Fibroblast of lung (primary cell): Measurements from ENCODE around the gene SPTLC1. TPM values are rescaled to one million over a fixed set of nuclear protein-coding genes. Genes with fewer than 3 reads are reported as not detected.
"Not testable (repeated sequence)": the region's sequence is repeated elsewhere in the genome, so short reads cannot be mapped to it uniquely, and the experiment has no call there.

ENCODE experiments used
- DNase-seq, 2 donors: peaks; one replicate each; pipeline versions ENCODE4 v3.0.0 to v3.0.0-alpha.2; 2010; ENCODE audit warnings: low read depth in 2 of 2
- H2AFZ ChIP-seq: 2 replicates; pipeline ENCODE4 v1.5.1; 2012; ENCODE audit warnings: low read length, control low read depth, inconsistent platforms
- H3K27ac ChIP-seq: 2 replicates; pipeline ENCODE4 v1.5.1; 2011; ENCODE audit warnings: low read length, control low read depth; ENCODE audit not compliant: insufficient read depth
- H3K27me3 ChIP-seq: 2 replicates; pipeline ENCODE4 v1.5.1; 2011; ENCODE audit warnings: mild to moderate bottlenecking, low read length; ENCODE audit not compliant: control insufficient read depth, insufficient read depth
- H3K36me3 ChIP-seq: 2 replicates; pipeline ENCODE4 v1.5.1; 2011; ENCODE audit warnings: low read length; ENCODE audit not compliant: control insufficient read depth, insufficient read depth
- H3K4me1 ChIP-seq: 2 replicates; pipeline ENCODE4 v1.5.1; 2011; ENCODE audit warnings: low read length; ENCODE audit not compliant: control insufficient read depth, insufficient read depth; ENCODE audit errors: extremely low read depth
- H3K4me2 ChIP-seq: 2 replicates; pipeline ENCODE4 v1.5.1; 2011; ENCODE audit warnings: low read length, control low read depth; ENCODE audit not compliant: insufficient read depth; ENCODE audit errors: extremely low read depth
- H3K4me3 ChIP-seq, 4 experiments: fragments of 200-600 bp in 1 of 4; sonication (generic) in 1 of 4; replicated peaks in 1 of 4; 2 replicates each; pipeline ENCODE4 v1.5.1; 2011 to 2016; ENCODE audit warnings: low read length in 4 of 4, low read depth in 3 of 4, mild to moderate bottlenecking in 3 of 4, control low read depth in 2 of 4, inconsistent platforms in 1 of 4, mixed read lengths in 1 of 4; ENCODE audit not compliant: insufficient read depth in 1 of 4; ENCODE audit errors: control extremely low read depth in 1 of 4
- H3K79me2 ChIP-seq: 2 replicates; pipeline ENCODE4 v1.5.1; 2012; ENCODE audit warnings: mild to moderate bottlenecking, low read length, inconsistent platforms; ENCODE audit not compliant: control insufficient read depth, insufficient read depth
- H3K9ac ChIP-seq: 2 replicates; pipeline ENCODE4 v1.5.1; 2011; ENCODE audit warnings: mild to moderate bottlenecking, low read length, control low read depth; ENCODE audit not compliant: insufficient read depth
- H3K9me3 ChIP-seq: 2 replicates; pipeline ENCODE4 v1.5.1; 2012; ENCODE audit warnings: low read depth, low read length; ENCODE audit not compliant: control insufficient read depth, insufficient read depth
- H4K20me1 ChIP-seq: 2 replicates; pipeline ENCODE4 v1.5.1; 2011; ENCODE audit warnings: low read length; ENCODE audit not compliant: control insufficient read depth, insufficient read depth; ENCODE audit errors: extremely low read depth
- EZH2 ChIP-seq: IDR thresholded peaks from 2 replicates; pipeline ENCODE4 v1.5.1; 2012; ENCODE audit warnings: low read length, control low read depth, mild to moderate bottlenecking; ENCODE audit errors: missing control alignments
- polyA plus RNA-seq, 2 donors: library from polyadenylated mRNA; depleted of rRNA in 1 of 2; stranded (reverse) in 1 of 2; unstranded in 1 of 2; fragments of >200 nt; gene quantifications; 2 replicates each; pipeline ENCODE4 v1.2.1, GENCODE V29; 2011 to 2012; ENCODE audit warnings: missing spikeins in 1 of 2
- total RNA-seq: library from RNA; depleted of rRNA; stranded (reverse); fragments of >200 nt; gene quantifications from 2 replicates; pipeline ENCODE4 v1.2.1, GENCODE V29; 2014
- TF ChIP-seq, protein P1 (sequence below), 2 donors: IDR thresholded peaks in 1 of 2; conservative IDR thresholded peaks in 1 of 2; 1 replicate in 1 of 2; 2 replicates in 1 of 2; pipeline ENCODE4 v1.5.1; 2011 to 2012; ENCODE audit warnings: low read length in 2 of 2, control low read depth in 1 of 2, inconsistent platforms in 1 of 2, low read depth in 1 of 2, mild to moderate bottlenecking in 1 of 2

Gene SPTLC1
- total and polyA plus RNA-seq, 2 donors (not counting 1 experiment from before 2014, with no cell fraction given): 97.8 to 138 TPM

DNA sequence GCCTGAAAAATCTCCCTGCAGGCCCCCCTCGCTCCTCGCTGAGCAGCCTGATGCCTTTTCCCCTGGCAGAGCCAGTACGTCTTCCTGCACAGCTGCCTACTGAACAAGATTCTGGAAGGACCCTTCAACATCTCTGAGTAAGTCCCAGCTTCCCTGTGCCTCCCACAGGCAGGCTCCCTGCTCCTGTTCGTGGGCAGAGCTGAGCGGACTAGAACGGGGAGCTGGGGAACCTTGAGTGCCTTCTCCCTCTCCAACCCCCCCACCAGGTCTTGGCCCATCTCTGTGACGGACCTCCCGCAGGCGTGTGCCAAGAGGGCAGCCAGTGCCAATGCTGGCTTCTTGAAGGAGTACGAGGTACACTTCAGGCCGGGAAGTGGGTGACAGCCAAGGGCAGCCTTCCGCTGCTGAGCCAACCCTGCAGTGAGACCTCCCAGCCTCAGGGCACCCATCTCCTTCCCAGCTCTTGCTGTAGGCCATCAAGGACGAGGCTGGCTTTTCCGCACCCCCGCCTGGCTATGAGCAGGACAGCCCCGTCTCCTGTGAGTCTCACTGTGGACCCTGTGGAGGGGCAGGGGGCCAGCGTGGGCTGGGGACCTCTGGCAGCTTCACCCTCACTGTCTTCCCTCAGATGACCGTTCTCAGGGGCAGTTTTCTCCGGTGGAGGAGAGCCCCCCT is 21.1 kb upstream of the SPTLC1 start:
- H3K36me3 ChIP-seq: no peaks in the 10 kb centered on the region
- H3K9me3 ChIP-seq: no peaks in the 10 kb centered on the region
- no peak overlapping the region for H3K4me2 ChIP-seq
- H4K20me1 ChIP-seq: no peaks in the 10 kb centered on the region
- no peak for TF ChIP-seq EZH2
- TF ChIP-seq, protein P1, sequence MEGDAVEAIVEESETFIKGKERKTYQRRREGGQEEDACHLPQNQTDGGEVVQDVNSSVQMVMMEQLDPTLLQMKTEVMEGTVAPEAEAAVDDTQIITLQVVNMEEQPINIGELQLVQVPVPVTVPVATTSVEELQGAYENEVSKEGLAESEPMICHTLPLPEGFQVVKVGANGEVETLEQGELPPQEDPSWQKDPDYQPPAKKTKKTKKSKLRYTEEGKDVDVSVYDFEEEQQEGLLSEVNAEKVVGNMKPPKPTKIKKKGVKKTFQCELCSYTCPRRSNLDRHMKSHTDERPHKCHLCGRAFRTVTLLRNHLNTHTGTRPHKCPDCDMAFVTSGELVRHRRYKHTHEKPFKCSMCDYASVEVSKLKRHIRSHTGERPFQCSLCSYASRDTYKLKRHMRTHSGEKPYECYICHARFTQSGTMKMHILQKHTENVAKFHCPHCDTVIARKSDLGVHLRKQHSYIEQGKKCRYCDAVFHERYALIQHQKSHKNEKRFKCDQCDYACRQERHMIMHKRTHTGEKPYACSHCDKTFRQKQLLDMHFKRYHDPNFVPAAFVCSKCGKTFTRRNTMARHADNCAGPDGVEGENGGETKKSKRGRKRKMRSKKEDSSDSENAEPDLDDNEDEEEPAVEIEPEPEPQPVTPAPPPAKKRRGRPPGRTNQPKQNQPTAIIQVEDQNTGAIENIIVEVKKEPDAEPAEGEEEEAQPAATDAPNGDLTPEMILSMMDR (conservative IDR thresholded peaks at IDR 0.05 in 1 of 2, IDR thresholded peaks at IDR 0.05 in 1 of 2; ENCODE audit: low read depth in 1 of 2, low read length in 2 of 2): no peak
- no peak overlapping the region for H3K9ac ChIP-seq
- no peaks in the 10 kb centered on the region for H3K79me2 ChIP-seq
- peaks cover 10% of the 10 kb centered on the region for H3K4me1 ChIP-seq
- H3K27me3 ChIP-seq: no peaks in the 10 kb centered on the region
- no peak overlapping the region for H3K27ac ChIP-seq
- DNase-seq: no peak
- H2AFZ ChIP-seq: no peak overlapping the region
- H3K4me3 ChIP-seq: no peak overlapping the region

DNA sequence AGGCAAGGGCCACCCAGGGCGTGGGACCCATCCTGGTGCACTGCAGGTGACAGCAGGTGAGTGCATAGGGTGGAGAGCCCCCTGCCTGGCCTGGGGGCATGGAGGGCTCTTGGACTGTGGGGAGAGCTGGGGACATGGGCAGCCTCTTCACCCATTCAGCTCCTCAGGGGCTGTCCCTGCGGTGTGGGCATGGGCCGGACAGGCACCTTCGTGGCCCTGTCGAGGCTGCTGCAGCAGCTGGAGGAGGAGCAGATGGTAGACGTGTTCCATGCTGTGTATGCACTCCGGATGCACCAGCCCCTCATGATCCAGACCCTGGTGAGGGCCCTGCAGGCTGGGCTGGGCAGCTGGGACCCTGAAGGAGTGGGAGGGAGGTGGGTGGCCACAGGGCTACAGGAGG is 20.4 kb upstream of the SPTLC1 start:
- no peaks in the 10 kb centered on the region for H3K79me2 ChIP-seq
- no peak for DNase-seq
- no peak overlapping the region for H3K4me3 ChIP-seq
- no peak for TF ChIP-seq EZH2
- TF ChIP-seq, protein P1 (conservative IDR thresholded peaks at IDR 0.05 in 1 of 2, IDR thresholded peaks at IDR 0.05 in 1 of 2; ENCODE audit: low read depth in 1 of 2, low read length in 2 of 2): no peak
- H3K4me2 ChIP-seq: no peak overlapping the region
- no peaks in the 10 kb centered on the region for H3K9me3 ChIP-seq
- H4K20me1 ChIP-seq: no peaks in the 10 kb centered on the region
- H3K4me1 ChIP-seq: peaks cover 10% of the 10 kb centered on the region
- no peaks in the 10 kb centered on the region for H3K36me3 ChIP-seq
- H3K27ac ChIP-seq: no peak overlapping the region
- H2AFZ ChIP-seq: no peak overlapping the region
- no peak overlapping the region for H3K9ac ChIP-seq
- H3K27me3 ChIP-seq: no peaks in the 10 kb centered on the region

DNA sequence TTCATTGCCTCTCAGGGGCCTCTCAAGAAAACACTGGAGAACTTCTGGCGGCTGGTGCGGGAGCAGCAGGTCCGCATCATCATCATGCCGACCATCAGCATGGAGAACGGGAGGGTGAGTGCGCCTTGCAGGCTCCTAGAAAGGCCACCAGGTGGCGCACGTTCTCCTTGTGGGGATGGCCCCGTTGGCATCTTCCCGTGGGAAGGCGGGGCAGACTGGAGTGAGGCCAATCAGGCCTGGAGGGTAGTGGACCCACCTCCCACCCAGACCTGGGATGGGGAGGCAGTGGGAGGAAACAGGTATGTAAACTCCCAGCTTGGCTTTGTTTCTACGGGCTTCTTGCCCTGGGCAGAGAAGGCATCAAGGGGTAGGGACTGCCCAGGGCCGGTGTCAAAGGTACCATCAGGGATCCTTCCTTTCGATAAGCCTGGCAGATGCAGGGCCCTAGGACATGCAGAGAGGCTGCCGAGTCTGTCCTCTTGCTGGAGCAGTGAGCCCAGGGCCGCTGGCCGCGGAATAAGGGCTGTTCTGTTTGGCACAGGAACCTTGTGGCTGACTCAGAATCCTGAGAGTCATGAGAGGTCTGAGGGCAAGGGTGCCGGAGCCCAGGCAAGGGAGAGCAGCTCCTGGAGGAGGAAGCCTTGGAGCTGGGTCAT is 18.9 kb upstream of the SPTLC1 start:
- Histone ChIP-seq H3K27ac (peak overlapping the region; percentile 61), H3K4me3 (peak overlapping the region in 2 of 4 experiments; percentile 9 to 39), H2AFZ (peak overlapping the region; percentile 76), H3K9ac (no peak overlapping the region), H3K4me1 (peaks cover 7% of the 10 kb centered on the region), H3K36me3 (no peaks in the 10 kb centered on the region), H3K4me2 (peak overlapping the region; percentile 68), H4K20me1 (no peaks in the 10 kb centered on the region), H3K27me3 (no peaks in the 10 kb centered on the region), H3K79me2 (no peaks in the 10 kb centered on the region), H3K9me3 (no peaks in the 10 kb centered on the region)
- peak; percentile 70 to 72 for DNase-seq
- no peak for TF ChIP-seq EZH2
- TF ChIP-seq, protein P1 (conservative IDR thresholded peaks at IDR 0.05 in 1 of 2, IDR thresholded peaks at IDR 0.05 in 1 of 2; ENCODE audit: low read depth in 1 of 2, low read length in 2 of 2): peak; percentile 92 to 96

DNA sequence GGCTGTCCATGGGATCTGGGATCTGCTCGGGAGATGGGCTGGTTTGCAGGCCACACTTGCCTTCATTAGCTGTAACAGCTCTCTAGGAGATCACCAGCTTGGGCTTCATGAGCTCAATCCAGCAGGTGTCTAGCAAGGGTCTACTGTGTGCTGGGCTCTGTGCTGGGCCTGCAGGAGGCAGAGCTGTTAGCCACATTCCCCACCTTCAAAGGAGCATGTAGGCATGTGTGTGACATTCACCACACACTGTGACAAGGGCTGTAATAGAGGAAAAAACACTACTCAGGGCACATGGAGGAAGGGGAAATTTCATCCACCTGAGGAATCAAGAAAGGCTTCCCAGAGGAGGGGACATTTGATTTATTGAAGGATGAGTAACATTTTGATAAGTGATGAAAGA is 17.7 kb upstream of the SPTLC1 start:
- H2AFZ ChIP-seq, H3K9ac ChIP-seq, H3K27me3 ChIP-seq, H4K20me1 ChIP-seq, H3K4me3 ChIP-seq, DNase-seq, H3K9me3 ChIP-seq, H3K79me2 ChIP-seq, H3K27ac ChIP-seq, H3K4me2 ChIP-seq, H3K36me3 ChIP-seq, H3K4me1 ChIP-seq: not testable (repeated sequence)
